ENCODE measurements around the gene SLC22A23. TPM values are rescaled to one million over a fixed set of nuclear protein-coding genes. Genes with fewer than 3 reads are reported as not detected.

Gene SLC22A23
- total RNA-seq, 4 donors from 2014 or later, result 7.1 to 9.6 (median 8.2) TPM

DNA sequence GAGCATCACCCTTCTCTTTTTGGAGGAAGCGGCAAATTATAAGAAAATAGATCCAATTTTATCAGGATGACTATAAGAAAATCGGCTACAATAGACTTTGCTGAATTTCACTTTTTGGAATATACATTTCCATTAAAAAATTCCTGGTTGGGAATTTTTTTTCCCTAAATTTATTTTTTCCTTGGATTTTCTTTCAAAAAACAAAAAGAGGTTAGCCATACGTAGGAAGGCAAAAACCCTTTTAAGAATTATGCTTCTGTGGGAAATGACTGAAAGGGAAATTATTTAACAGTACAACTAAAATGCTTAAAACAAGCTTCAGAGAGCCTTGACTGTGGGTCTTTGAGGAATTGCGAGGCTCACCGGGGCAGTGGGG is 86.9 kb downstream of the SLC22A23 start:
- DNase-seq (ENCODE audit: low spot score in 2 of 2), result no peak
- TF ChIP-seq POLR2A (IDR thresholded peaks at IDR 0.05) (no peak), EP300 (IDR thresholded peaks at IDR 0.05) (no peak)
- TF ChIP-seq, protein P1, sequence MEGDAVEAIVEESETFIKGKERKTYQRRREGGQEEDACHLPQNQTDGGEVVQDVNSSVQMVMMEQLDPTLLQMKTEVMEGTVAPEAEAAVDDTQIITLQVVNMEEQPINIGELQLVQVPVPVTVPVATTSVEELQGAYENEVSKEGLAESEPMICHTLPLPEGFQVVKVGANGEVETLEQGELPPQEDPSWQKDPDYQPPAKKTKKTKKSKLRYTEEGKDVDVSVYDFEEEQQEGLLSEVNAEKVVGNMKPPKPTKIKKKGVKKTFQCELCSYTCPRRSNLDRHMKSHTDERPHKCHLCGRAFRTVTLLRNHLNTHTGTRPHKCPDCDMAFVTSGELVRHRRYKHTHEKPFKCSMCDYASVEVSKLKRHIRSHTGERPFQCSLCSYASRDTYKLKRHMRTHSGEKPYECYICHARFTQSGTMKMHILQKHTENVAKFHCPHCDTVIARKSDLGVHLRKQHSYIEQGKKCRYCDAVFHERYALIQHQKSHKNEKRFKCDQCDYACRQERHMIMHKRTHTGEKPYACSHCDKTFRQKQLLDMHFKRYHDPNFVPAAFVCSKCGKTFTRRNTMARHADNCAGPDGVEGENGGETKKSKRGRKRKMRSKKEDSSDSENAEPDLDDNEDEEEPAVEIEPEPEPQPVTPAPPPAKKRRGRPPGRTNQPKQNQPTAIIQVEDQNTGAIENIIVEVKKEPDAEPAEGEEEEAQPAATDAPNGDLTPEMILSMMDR (IDR thresholded peaks at IDR 0.05), result no peak
- H3K27me3 ChIP-seq, result no peaks in the 10 kb centered on the region
- H3K4me3 ChIP-seq, result no peak overlapping the region
- WGBS, 2 donors, result 94 to 95% methylated on average over 5 of the region's 5 CpGs
- H3K9me3 ChIP-seq, result no peaks in the 10 kb centered on the region
- H3K4me1 ChIP-seq, result peaks cover 0 to 7% (median 0%) of the 10 kb centered on the region in 4 donors
- no peak overlapping the region for H3K27ac ChIP-seq
- no peaks in the 10 kb centered on the region for H3K36me3 ChIP-seq

DNA sequence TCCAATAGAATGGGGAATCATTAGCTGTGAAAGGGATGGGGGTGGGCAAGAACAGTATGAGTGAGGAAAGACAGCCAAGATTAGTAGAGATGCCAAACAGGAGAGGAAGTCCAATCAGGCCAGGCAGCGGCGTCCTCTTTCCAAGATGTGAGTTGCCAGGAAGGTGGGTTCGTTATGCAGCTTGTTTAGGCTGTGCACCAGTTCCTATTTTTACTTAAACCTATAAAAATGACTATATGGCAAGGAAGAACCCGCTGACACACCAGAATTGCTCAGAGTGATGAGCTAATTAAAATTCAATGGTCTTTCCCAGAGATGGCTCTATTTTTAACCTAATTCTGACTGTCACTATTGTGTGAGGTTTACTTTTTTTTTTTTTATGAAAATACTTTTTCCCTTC is 88.2 kb downstream of the SLC22A23 start:
- Histone ChIP-seq H3K4me1 (peaks cover 0 to 7% (median 0%) of the 10 kb centered on the region in 4 donors), H3K4me3 (no peak overlapping the region), H3K9me3 (no peaks in the 10 kb centered on the region), H3K27ac (no peak overlapping the region), H3K36me3 (no peaks in the 10 kb centered on the region), H3K27me3 (no peaks in the 10 kb centered on the region)
- TF ChIP-seq, protein P1 (IDR thresholded peaks at IDR 0.05), result no peak
- TF ChIP-seq POLR2A (IDR thresholded peaks at IDR 0.05), result no peak
- TF ChIP-seq EP300 (IDR thresholded peaks at IDR 0.05), result no peak
- no peak for DNase-seq (ENCODE audit: low spot score in 2 of 2)
- 65 to 80% methylated on average over 4 of the region's 4 CpGs for WGBS, 2 donors

DNA sequence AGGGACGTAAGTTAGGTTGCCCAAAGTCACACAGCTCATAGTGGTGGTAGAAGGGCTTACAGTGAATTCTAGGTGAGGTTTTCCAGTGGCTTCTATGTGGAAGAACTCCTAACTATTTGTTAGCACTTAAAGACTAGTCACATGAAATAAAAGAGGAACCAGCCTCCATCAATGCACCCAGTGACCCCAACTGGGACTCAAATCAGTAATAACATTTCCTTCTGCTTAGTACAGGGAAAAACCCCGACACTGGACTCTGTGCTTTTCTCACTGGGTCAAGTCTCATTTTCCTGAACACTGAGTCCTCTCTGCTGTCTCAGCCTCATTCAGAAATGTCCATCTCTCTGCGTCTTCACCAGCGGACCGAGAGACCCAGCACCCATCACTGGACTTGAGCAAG is 89.2 kb downstream of the SLC22A23 start:
- 53 to 54% methylated on average over 5 of the region's 5 CpGs for WGBS, 2 donors
- DNase-seq (ENCODE audit: low spot score in 2 of 2), result no peak
- H3K36me3 ChIP-seq, result no peaks in the 10 kb centered on the region
- peak in 1 of 2 donors; percentile 31 for TF ChIP-seq EP300 (IDR thresholded peaks at IDR 0.05)
- TF ChIP-seq POLR2A (IDR thresholded peaks at IDR 0.05), result no peak
- TF ChIP-seq, protein P1 (IDR thresholded peaks at IDR 0.05), result no peak
- no peaks in the 10 kb centered on the region for H3K27me3 ChIP-seq
- H3K9me3 ChIP-seq, result no peaks in the 10 kb centered on the region
- H3K4me3 ChIP-seq, result no peak overlapping the region
- H3K4me1 ChIP-seq, result peaks cover 0 to 7% (median 0%) of the 10 kb centered on the region in 4 donors
- H3K27ac ChIP-seq, result no peak overlapping the region

DNA sequence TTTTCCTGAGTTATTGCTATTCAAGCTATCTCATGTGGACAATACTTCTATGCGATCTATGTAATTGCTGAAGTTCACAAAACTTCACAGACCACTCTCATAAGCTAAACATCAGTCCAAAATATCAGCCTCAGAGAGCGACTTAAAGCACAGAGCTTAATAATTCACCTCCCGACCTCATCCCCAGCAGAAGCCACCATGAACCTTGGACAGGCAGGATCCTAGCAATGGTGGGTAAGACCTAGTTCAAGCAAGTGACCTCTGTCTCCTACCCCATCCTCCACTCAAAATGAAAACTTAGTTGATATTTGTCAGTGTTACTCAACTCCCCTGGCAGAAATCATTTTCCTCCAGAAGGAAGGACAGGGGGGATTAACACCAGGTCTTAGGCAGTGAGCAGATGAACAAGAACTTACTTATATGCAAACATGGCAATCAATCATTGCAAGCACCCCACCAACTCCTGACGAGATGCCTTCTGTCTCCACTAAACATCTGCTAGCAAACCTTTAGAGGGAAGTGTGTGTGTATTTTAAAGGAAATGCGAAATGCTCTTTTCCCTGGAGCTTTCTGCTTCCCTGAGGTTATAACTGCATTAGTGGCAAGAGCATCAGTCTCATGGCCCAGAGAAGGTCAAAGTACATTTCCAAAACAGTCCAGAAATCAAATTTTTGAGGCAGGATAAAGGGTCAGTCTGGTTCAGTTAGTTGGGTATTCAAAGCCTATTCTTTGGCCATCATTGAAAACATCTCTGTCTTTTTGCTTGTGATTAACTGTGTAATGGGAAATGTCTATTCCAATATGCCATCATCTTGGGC is 90.0 kb downstream of the SLC22A23 start:
- Histone ChIP-seq H3K9me3 (no peaks in the 10 kb centered on the region), H3K4me1 (peaks cover 0 to 7% (median 0%) of the 10 kb centered on the region in 4 donors), H3K4me3 (no peak overlapping the region), H3K27ac (no peak overlapping the region), H3K36me3 (no peaks in the 10 kb centered on the region), H3K27me3 (no peaks in the 10 kb centered on the region)
- no peak for TF ChIP-seq EP300 (IDR thresholded peaks at IDR 0.05)
- TF ChIP-seq, protein P1 (IDR thresholded peaks at IDR 0.05), result no peak
- no peak for TF ChIP-seq POLR2A (IDR thresholded peaks at IDR 0.05)
- DNase-seq (ENCODE audit: low spot score in 2 of 2), result no peak
- 76 to 86% methylated on average over 5 of the region's 5 CpGs for WGBS, 2 donors

GRCh38 chr6:3364391-3364790 is 92.5 kb downstream of the SLC22A23 start:
- Histone ChIP-seq H3K36me3 (no peaks in the 10 kb centered on the region), H3K9me3 (no peaks in the 10 kb centered on the region), H3K4me3 (no peak overlapping the region), H3K27ac (no peak overlapping the region), H3K27me3 (no peaks in the 10 kb centered on the region), H3K4me1 (peaks cover 0 to 7% (median under 1%) of the 10 kb centered on the region in 4 donors)
- WGBS, 2 donors, result 75 to 81% methylated on average over 7 of the region's 7 CpGs
- no peak for DNase-seq (ENCODE audit: low spot score in 2 of 2)
- TF ChIP-seq, protein P1 (IDR thresholded peaks at IDR 0.05), result no peak
- no peak for TF ChIP-seq POLR2A (IDR thresholded peaks at IDR 0.05)
- TF ChIP-seq EP300 (IDR thresholded peaks at IDR 0.05), result no peak
